ENCODE data around the gene CSNK1A1L.

DNA sequence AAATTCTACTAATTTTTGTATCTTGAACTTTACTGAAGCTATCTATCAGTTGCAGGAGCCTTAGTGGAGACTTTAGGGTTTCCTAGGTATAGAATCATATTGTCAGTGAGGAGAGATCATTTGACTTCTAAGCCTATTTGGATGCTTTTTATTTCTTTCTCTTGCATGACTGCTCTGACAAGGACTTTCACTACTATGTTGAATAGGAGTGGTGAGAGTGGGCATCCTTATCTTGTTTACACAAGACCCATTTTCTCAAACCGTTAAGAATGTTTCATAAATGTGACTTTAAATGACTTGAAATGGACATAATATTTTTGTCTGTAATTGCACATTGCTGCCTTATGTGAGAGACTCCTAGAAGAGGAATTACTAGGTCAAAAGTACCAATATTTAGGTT is 17.9 kb upstream of the CSNK1A1L start:
- TF ChIP-seq POLR2A (IDR thresholded peaks at IDR 0.05; ENCODE audit: low read depth, low read length): no peak
- TF ChIP-seq, protein P1, sequence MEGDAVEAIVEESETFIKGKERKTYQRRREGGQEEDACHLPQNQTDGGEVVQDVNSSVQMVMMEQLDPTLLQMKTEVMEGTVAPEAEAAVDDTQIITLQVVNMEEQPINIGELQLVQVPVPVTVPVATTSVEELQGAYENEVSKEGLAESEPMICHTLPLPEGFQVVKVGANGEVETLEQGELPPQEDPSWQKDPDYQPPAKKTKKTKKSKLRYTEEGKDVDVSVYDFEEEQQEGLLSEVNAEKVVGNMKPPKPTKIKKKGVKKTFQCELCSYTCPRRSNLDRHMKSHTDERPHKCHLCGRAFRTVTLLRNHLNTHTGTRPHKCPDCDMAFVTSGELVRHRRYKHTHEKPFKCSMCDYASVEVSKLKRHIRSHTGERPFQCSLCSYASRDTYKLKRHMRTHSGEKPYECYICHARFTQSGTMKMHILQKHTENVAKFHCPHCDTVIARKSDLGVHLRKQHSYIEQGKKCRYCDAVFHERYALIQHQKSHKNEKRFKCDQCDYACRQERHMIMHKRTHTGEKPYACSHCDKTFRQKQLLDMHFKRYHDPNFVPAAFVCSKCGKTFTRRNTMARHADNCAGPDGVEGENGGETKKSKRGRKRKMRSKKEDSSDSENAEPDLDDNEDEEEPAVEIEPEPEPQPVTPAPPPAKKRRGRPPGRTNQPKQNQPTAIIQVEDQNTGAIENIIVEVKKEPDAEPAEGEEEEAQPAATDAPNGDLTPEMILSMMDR (conservative IDR thresholded peaks at IDR 0.05; ENCODE audit: low read depth, low read length): no peak

All from IMR-90 (cell line).